ENCODE data around the gene GAA.
"Not testable (repeated sequence)": the region's sequence is repeated elsewhere in the genome, so short reads cannot be mapped to it uniquely, and the experiment has no call there.

Gene GAA

GRCh38 chr17:80151333-80151732, 50.0 kb downstream of the GAA start:
- peak; percentile 14 for DNase-seq

GRCh38 chr17:80152081-80152702, 50.8 kb downstream of the GAA start:
- DNase-seq, result no peak

- no peak for DNase-seq
These were observed 51.6 kb downstream of the GAA start for GRCh38 chr17:80153004-80153403.

- no peak for DNase-seq
These were observed 52.8 kb downstream of the GAA start for GRCh38 chr17:80154166-80154565.

- not testable (repeated sequence) for DNase-seq
These were observed 54.2 kb downstream of the GAA start for GRCh38 chr17:80155600-80155999.

GRCh38 chr17:80158846-80159245, 57.5 kb downstream of the GAA start:
- no peak for DNase-seq

GRCh38 chr17:80160536-80160935, 59.2 kb downstream of the GAA start:
- DNase-seq, result no peak

- DNase-seq, result no peak
These were observed 62.0 kb downstream of the GAA start for GRCh38 chr17:80163336-80163735.

- DNase-seq, result no peak
These were observed 62.8 kb downstream of the GAA start for GRCh38 chr17:80164185-80164584.

GRCh38 chr17:80166446-80166845, 65.1 kb downstream of the GAA start:
- no peak for DNase-seq

GRCh38 chr17:80168371-80168770, 67.0 kb downstream of the GAA start:
- no peak for DNase-seq

- DNase-seq, result no peak
These were observed 67.7 kb downstream of the GAA start for GRCh38 chr17:80169107-80169506.

All from amniotic stem cell (primary cell).